Measurements from ENCODE around the gene WNT2. TPM values are rescaled to one million over a fixed set of nuclear protein-coding genes. Genes with fewer than 3 reads are reported as not detected.
"Not testable (repeated sequence)": the region's sequence is repeated elsewhere in the genome, so short reads cannot be mapped to it uniquely, and the experiment has no call there.

WNT2 gene
- total RNA-seq, 1 donor = 56.1 TPM

DNA sequence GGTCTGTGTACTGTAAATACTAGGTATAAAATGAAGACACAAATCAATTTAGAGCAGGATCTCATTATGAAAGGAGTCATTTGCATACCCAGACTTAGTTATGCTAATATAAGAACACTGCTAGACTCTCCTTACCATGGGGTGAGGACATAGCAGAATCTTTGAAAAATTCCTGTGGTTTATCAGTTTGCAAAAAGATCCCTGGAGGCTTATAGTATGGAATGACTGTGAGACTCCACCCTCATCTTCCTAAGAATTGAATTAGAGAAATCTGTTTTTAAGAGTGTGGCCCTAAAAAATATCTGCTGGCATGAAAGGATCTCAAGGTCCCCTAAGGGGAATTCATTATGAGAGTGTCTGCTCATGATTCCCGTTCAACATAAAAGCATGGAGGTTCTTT lies 63.2 kb downstream of the WNT2 start:
- DNase-seq (ENCODE audit: low read depth) = peak; percentile 81
- TF ChIP-seq, protein P1, sequence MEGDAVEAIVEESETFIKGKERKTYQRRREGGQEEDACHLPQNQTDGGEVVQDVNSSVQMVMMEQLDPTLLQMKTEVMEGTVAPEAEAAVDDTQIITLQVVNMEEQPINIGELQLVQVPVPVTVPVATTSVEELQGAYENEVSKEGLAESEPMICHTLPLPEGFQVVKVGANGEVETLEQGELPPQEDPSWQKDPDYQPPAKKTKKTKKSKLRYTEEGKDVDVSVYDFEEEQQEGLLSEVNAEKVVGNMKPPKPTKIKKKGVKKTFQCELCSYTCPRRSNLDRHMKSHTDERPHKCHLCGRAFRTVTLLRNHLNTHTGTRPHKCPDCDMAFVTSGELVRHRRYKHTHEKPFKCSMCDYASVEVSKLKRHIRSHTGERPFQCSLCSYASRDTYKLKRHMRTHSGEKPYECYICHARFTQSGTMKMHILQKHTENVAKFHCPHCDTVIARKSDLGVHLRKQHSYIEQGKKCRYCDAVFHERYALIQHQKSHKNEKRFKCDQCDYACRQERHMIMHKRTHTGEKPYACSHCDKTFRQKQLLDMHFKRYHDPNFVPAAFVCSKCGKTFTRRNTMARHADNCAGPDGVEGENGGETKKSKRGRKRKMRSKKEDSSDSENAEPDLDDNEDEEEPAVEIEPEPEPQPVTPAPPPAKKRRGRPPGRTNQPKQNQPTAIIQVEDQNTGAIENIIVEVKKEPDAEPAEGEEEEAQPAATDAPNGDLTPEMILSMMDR (IDR thresholded peaks at IDR 0.05; ENCODE audit: insufficient read depth, low read depth, low read length) = no peak
- H3K4me3 ChIP-seq (ENCODE audit: low read depth, low read length) = no peak overlapping the region

DNA sequence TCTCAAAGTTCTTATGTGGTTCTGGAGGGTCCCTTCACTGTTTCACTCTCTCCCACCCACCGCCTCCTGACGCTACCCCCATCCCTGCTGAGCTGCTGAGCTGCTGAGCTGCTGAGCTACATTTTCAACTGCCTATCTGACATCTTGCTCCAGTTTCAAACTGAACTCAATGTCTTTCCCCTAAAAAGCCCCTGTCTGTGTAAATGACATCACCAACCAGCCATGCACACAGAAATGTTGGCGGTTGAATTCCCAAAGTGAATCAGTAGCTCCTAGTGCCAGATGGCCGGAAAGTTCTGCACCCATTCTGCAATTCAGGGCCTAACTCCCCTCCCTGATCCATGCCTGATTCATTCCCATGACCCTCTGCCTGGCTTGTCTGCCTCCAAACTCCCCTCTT lies 71.2 kb downstream of the WNT2 start:
- TF ChIP-seq, protein P1 (IDR thresholded peaks at IDR 0.05; ENCODE audit: insufficient read depth, low read depth, low read length) = no peak
- H3K4me3 ChIP-seq (ENCODE audit: low read depth, low read length) = no peak overlapping the region
- peak; percentile 85 for DNase-seq (ENCODE audit: low read depth)

DNA sequence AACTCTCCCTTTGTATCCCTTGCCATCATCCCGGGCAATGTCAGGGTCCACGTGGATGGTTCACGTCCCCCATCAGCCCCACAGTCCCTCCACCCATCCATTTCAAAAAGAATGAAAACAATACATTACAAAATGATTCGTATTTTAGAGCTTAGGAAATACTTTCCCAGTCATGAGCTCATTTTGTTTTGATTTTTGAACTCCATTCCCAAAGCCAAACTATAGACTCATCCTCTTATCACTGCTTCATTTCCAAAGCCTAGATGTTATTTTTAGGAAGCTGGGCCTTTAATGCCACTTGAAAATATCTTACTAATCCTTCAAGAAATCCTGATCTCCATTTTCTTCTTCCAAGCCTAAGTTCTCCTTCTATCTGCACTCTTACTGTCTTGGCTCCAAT lies 72.1 kb downstream of the WNT2 start:
- peak; percentile 83 for DNase-seq (ENCODE audit: low read depth)
- H3K4me3 ChIP-seq (ENCODE audit: low read depth, low read length) = no peak overlapping the region
- TF ChIP-seq, protein P1 (IDR thresholded peaks at IDR 0.05; ENCODE audit: insufficient read depth, low read depth, low read length) = no peak

DNA sequence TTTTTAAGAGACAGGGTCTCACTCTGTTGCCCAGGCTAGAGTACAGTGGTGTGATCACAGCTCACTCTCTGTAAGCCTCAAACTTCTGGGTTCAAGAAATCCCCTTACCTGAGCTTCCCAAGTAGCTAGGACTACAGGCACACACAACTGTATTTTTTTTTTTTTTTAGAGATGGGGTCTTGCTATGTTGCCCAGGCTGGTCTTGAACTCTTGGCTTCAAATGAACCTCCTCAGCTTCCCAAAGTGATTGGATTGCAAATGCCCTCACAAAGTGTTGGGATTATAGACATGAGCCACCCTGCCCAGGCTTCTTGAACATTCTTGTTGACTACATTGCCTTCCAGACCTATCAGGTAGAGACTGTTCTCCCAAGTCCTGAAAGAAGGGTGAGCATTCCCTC lies 72.6 kb downstream of the WNT2 start:
- TF ChIP-seq, protein P1 (IDR thresholded peaks at IDR 0.05; ENCODE audit: insufficient read depth, low read depth, low read length) = no peak
- no peak overlapping the region for H3K4me3 ChIP-seq (ENCODE audit: low read depth, low read length)
- DNase-seq (ENCODE audit: low read depth) = no peak

DNA sequence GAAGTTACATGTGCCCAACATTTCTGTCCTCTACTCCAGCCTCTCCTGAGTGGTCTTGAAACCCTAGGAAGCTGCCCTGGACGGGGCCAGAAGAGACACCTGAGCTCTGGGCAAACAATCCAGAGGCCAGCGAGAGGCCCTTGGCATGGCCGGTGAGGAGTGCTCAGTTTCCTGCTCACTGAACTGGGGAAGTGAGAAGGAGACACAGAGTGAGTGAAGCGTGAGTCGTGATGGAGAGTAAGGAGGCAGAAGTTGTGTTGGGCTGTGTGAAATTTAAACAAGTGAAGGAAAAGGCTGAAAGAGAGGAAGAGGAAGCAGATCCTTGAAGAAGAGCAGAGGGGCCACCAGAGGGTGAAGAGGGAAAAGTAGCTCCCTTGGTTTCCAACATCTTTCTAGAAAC lies 73.2 kb downstream of the WNT2 start:
- no peak overlapping the region for H3K4me3 ChIP-seq (ENCODE audit: low read depth, low read length)
- TF ChIP-seq, protein P1 (IDR thresholded peaks at IDR 0.05; ENCODE audit: insufficient read depth, low read depth, low read length) = no peak
- no peak for DNase-seq (ENCODE audit: low read depth)

DNA sequence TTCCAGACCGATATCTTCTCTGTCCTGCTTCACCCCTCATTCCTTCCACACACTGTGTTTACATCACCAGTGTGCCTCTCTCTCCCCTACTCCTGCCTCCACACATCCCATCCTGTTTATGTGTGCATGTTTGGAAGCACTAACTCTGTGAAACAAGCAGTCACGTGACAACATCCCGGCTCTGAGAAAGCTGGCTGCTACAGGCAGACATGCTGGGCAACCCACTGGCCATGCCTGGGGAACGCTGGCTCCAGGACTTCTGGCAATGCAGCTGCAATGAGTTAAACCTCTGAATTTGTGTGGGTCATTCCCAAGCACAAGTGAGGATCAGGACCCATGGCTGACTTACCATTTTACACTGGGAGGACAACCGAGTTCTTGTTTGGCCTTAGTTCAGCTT lies 74.0 kb downstream of the WNT2 start:
- DNase-seq (ENCODE audit: low read depth) = peak; percentile 71
- TF ChIP-seq, protein P1 (IDR thresholded peaks at IDR 0.05; ENCODE audit: insufficient read depth, low read depth, low read length) = no peak
- no peak overlapping the region for H3K4me3 ChIP-seq (ENCODE audit: low read depth, low read length)

DNA sequence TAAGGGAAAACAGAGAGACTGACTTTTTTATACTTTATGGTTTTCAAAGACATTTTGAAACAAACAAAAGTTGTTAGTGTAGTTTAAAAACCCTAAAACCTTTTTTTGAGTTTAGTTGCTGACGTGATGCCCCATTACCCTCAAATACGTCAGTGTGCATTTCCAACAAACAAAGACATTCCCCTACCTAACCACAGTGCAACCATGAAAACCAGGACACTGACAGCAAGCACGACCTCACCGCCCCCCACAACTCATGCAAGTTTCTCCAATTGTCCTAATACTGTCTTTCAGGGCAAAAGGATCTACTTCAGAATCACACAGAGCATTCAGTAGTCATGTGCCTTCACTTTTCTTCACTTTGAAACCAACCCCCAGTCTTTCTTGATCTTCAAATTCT lies 75.0 kb downstream of the WNT2 start:
- TF ChIP-seq, protein P1 (IDR thresholded peaks at IDR 0.05; ENCODE audit: insufficient read depth, low read depth, low read length) = no peak
- no peak for DNase-seq (ENCODE audit: low read depth)
- no peak overlapping the region for H3K4me3 ChIP-seq (ENCODE audit: low read depth, low read length)

DNA sequence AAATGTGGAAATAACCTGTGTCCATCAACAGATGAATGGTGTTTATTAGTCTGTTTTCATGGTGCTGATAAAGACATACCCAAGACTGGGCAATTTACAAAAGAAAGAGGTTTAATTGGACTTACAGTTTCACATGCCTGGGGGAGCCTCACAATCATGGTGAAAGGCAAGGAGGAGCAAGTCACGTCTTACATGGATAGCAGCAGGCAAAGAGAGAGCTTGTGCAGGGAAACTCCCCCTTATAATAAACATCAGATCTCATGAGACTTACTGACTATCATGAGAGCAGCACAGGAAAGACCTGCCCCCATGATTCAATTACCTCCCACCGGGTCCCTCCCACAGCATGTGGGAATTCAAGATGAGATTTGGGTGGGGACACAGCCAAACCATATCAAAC lies 77.2 kb downstream of the WNT2 start:
- H3K4me3 ChIP-seq (ENCODE audit: low read depth, low read length); DNase-seq (ENCODE audit: low read depth): not testable (repeated sequence)

Measured in fibroblast of villous mesenchyme (primary cell).